HepG2 (cell line): ENCODE measurements around the gene FGD5. TPM values are rescaled to one million over a fixed set of nuclear protein-coding genes. Genes with fewer than 3 reads are reported as not detected.

Experiments
- ATAC-seq: fragments of 200-7000 bp; cut with Tn5 transposase; 3 replicates; pipeline ENCODE4 v1.9.1; 2020; ENCODE audit warnings: mild to moderate bottlenecking, moderate library complexity
- BruUV-seq: library from RNA; stranded (reverse); fragments of 400-500 nt; replicated peaks from 2 replicates; lab custom pipeline; 2021; lab: Mats Ljungman, UMichigan
- CTCF ChIA-PET: fragments of 300-600 bp; formaldehyde crosslinking; extraction: SDS; loops from one replicate; lab custom pipeline; 2021; ENCODE audit warnings: low total read pairs, inconsistent platforms, low intra/inter-chr PET ratio; lab: Yijun Ruan, JAX
- POLR2A ChIA-PET: fragments of 350-600 bp; sonication (Branson Sonifier 250); formaldehyde crosslinking; loops from one replicate; lab custom pipeline; 2020; ENCODE audit warnings: antibody characterized with exemption, inconsistent platforms; lab: Yijun Ruan, JAX
- DNase-seq: peaks from one replicate; pipeline ENCODE4 v3.0.0-alpha.2; 2015; ENCODE audit warnings: low spot score
- FAIRE-seq: peaks from 3 replicates; lab custom pipeline; 2011; peaks lifted over from hg19 to GRCh38; lab: Jason Lieb, UNC
- H2AFZ ChIP-seq: one replicate; pipeline ENCODE4 v1.6.1; 2011; ENCODE audit warnings: low read length, inconsistent platforms
- H3K27ac ChIP-seq: fragments of 300-600 bp; 3 replicates; pipeline ENCODE4 v1.8.0; 2011; ENCODE audit warnings: mixed run types, mild to moderate bottlenecking, mixed read lengths, low read length, inconsistent platforms; ENCODE audit not compliant: insufficient read depth; ENCODE audit errors: extremely low read length
- H3K27me3 ChIP-seq, 2 experiments: fragments of 200-600 bp in 1 of 2; 2 replicates in 1 of 2; 3 replicates in 1 of 2; pipeline versions ENCODE4 v1.6.0 to v1.8.0; 2011; ENCODE audit warnings: low read length in 2 of 2, mild to moderate bottlenecking in 2 of 2, moderate library complexity in 2 of 2, inconsistent platforms in 1 of 2; ENCODE audit not compliant: insufficient read depth in 2 of 2, control insufficient read depth in 1 of 2
- H3K36me3 ChIP-seq, 2 experiments: fragments of 200-600 bp in 1 of 2; replicated peaks in 1 of 2; 2 replicates in 1 of 2; 3 replicates in 1 of 2; pipeline versions ENCODE4 v1.5.1 to v1.8.0; 2011; ENCODE audit warnings: low read length in 2 of 2, inconsistent platforms in 1 of 2; ENCODE audit not compliant: insufficient read depth in 2 of 2, control insufficient read depth in 1 of 2
- H3K4me1 ChIP-seq: 2 replicates; pipeline ENCODE4 v1.5.1; 2012; ENCODE audit warnings: low read length, inconsistent platforms; ENCODE audit not compliant: insufficient read depth
- H3K4me2 ChIP-seq: 2 replicates; pipeline ENCODE4 v1.6.0; 2011; ENCODE audit warnings: low read depth, low read length, inconsistent platforms
- H3K4me3 ChIP-seq, 3 experiments: fragments of 200-600 bp in 1 of 3; sonication (generic), shearing (Covaris generic) in 1 of 3; replicated peaks in 1 of 3; 2 replicates each; pipeline ENCODE4 v1.5.1; 2011 to 2016; ENCODE audit warnings: low read length in 3 of 3, inconsistent platforms in 2 of 3, low read depth in 2 of 3, mild to moderate bottlenecking in 2 of 3, control low read depth in 1 of 3, mixed read lengths in 1 of 3; ENCODE audit not compliant: insufficient read depth in 1 of 3
- H3K79me2 ChIP-seq: one replicate; pipeline ENCODE4 v1.6.1; 2011; ENCODE audit warnings: low read length, inconsistent platforms; ENCODE audit not compliant: insufficient read depth
- H3K9ac ChIP-seq: 2 replicates; pipeline ENCODE4 v1.6.0; 2011; ENCODE audit warnings: mild to moderate bottlenecking, low read depth, low read length, inconsistent platforms; ENCODE audit not compliant: insufficient read depth
- H3K9me3 ChIP-seq: 2 replicates; pipeline ENCODE4 v1.5.1; 2012; ENCODE audit warnings: mild to moderate bottlenecking, low read length
- H4K20me1 ChIP-seq: 2 replicates; pipeline ENCODE4 v1.6.0; 2011; ENCODE audit warnings: inconsistent platforms, mild to moderate bottlenecking, low read length, moderate library complexity; ENCODE audit not compliant: insufficient read depth
- EZH2 ChIP-seq: conservative IDR thresholded peaks from 2 replicates; pipeline ENCODE4 v1.6.1; 2012; ENCODE audit warnings: mild to moderate bottlenecking, low read depth, low read length, moderate library complexity
- MNT ChIP-seq: fragments of 450-650 bp; IDR thresholded peaks from 2 replicates; pipeline ENCODE4 v1.6.1; 2016
- MXD4 ChIP-seq: IDR thresholded peaks from 2 replicates; pipeline ENCODE4 v1.6.1; 2016; ENCODE audit warnings: mild to moderate bottlenecking, missing biosample characterization, missing genetic modification reagents
- RARA ChIP-seq: IDR thresholded peaks from 2 replicates; pipeline ENCODE4 v1.6.1; 2016; ENCODE audit warnings: missing genetic modification reagents, missing compliant biosample characterization
- ZNF280B ChIP-seq: sonication (generic); formaldehyde crosslinking; IDR thresholded peaks from 2 replicates; pipeline ENCODE4 v1.5.0; 2020; ENCODE audit warnings: missing genetic modification reagents, mild to moderate bottlenecking, borderline replicate concordance
- ZNF292 ChIP-seq: sonication (generic); formaldehyde crosslinking; IDR thresholded peaks from 2 replicates; pipeline ENCODE4 v1.8.1; 2022; ENCODE audit warnings: mild to moderate bottlenecking, low read depth, missing genetic modification reagents, borderline replicate concordance
- ZNF614 ChIP-seq: IDR thresholded peaks from 2 replicates; pipeline ENCODE4 v1.6.1; 2018; ENCODE audit warnings: missing biosample characterization, missing genetic modification reagents, inconsistent platforms, borderline replicate concordance
- ZNF619 ChIP-seq: sonication (generic); formaldehyde crosslinking; IDR thresholded peaks from 2 replicates; pipeline ENCODE4 v1.4.0; 2020; ENCODE audit warnings: mild to moderate bottlenecking, missing genetic modification reagents
- ZNF792 ChIP-seq: IDR thresholded peaks from 2 replicates; pipeline ENCODE4 v1.6.1; 2016
- whole genome bisulfite sequencing: methylation state at CpG from one replicate; pipeline ENCODE4 v1.1.6; 2017; ENCODE audit warnings: low lambda C conversion rate; 5-methylcytosine and 5-hydroxymethylcytosine counted together
- in situ Hi-C: cut with HindIII; loops from 2 replicates; pipeline ENCODE4 v1.10.0; 2017; ENCODE audit warnings: low pct_unique_long_range_greater_than_20kb; ENCODE audit not compliant: extremely low pct_ligation_motif_present
- intact Hi-C: fragments of 100-400 bp; cut with micrococcal nuclease; formaldehyde crosslinking; loops from one replicate; pipeline ENCODE4 v1.10.0; 2022; ENCODE audit not compliant: unreplicated experiment
- polyA plus RNA-seq, 8 experiments: library from polyadenylated mRNA; depleted of rRNA in 3 of 8; stranded (reverse) in 7 of 8; unstranded in 1 of 8; fragments of >200 nt; fragmentation: Illumina TruSeq in 4 of 8; extraction: Trizol in 4 of 8; gene quantifications; 2 replicates each; pipeline versions ENCODE4 v1.2.1 to v1.2.3, GENCODE V29; 2011 to 2016; ENCODE audit warnings: low read depth in 4 of 8, missing spikeins in 1 of 8, mixed read lengths in 1 of 8; ENCODE audit not compliant: insufficient read depth in 1 of 8
- total RNA-seq, 5 experiments: library from RNA; depleted of rRNA; stranded (reverse); fragments of >200 nt; fragmentation: Illumina TruSeq; extraction: Trizol; gene quantifications; 2 replicates each; pipeline ENCODE4 v1.2.3, GENCODE V29; 2016; ENCODE audit warnings: low read depth in 1 of 5
- TF ChIP-seq, protein P1 (sequence below): sonication (generic); formaldehyde crosslinking; IDR thresholded peaks from 2 replicates; pipeline ENCODE4 v1.5.0; 2020; ENCODE audit warnings: missing genetic modification reagents
- TF ChIP-seq, protein P2 (sequence below): fragments of 450-650 bp; IDR thresholded peaks from 2 replicates; pipeline ENCODE4 v1.6.1; 2017; ENCODE audit warnings: mild to moderate bottlenecking

Gene FGD5
- total and polyA plus RNA-seq, 2 of the 13 experiments (the other 11 are each of a cell fraction or from before 2014, with no cell fraction given), result 0.17 TPM; not detected in 1

DNA sequence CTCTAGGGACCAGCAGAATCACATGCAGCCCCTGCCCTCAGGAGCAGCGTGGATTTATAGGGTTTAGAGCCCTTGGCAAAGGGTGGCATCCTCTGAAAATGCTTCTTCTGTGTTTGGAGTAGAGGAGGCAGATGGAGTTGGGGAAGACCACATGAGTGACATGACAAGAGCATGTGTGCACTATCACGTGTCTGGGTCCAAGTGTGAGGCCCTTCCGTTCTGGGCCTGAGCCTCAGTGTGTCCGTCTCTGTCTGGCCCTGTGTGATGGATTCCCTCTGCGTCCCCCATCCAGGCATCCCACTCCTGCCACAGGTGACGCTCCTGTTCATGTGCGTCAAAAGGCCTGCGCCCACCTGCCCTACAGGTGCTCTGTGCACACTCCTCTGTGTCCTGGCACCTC is 30.1 kb downstream of the FGD5 start:
- H3K4me1 ChIP-seq, result peaks cover 6% of the 10 kb centered on the region; the same call in 1 of the 2 replicates
- BruUV-seq, result no TSS peak
- DNase-seq, result no peak
- H3K9ac ChIP-seq, result no peak overlapping the region
- in situ Hi-C loops, result no loop called here
- H3K79me2 ChIP-seq, result no peaks in the 10 kb centered on the region
- H4K20me1 ChIP-seq, result no peaks in the 10 kb centered on the region
- 72% methylated on average over 3 of the region's 8 CpGs for WGBS
- TF ChIP-seq MXD4, result no peak
- TF ChIP-seq, protein P1, sequence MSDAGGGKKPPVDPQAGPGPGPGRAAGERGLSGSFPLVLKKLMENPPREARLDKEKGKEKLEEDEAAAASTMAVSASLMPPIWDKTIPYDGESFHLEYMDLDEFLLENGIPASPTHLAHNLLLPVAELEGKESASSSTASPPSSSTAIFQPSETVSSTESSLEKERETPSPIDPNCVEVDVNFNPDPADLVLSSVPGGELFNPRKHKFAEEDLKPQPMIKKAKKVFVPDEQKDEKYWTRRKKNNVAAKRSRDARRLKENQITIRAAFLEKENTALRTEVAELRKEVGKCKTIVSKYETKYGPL (CRISPR knock-in tag), result no peak
- TF ChIP-seq, all 625 proteins: peak for 0
- no peaks in the 10 kb centered on the region for H3K36me3 ChIP-seq
- no peak overlapping the region for H3K4me2 ChIP-seq
- ChIA-PET POLR2A (no interaction called here), CTCF (no interaction called here)
- intact Hi-C loops, result no loop called here
- no peaks in the 10 kb centered on the region for H3K9me3 ChIP-seq
- ATAC-seq (no peak), FAIRE-seq (no peak)
- peaks cover 6 to 25% of the 10 kb centered on the region in 2 experiments; a peak in 4 of 5 replicates for H3K27me3 ChIP-seq
- no peak overlapping the region for H3K4me3 ChIP-seq
- no peak overlapping the region for H2AFZ ChIP-seq
- H3K27ac ChIP-seq, result no peak overlapping the region

DNA sequence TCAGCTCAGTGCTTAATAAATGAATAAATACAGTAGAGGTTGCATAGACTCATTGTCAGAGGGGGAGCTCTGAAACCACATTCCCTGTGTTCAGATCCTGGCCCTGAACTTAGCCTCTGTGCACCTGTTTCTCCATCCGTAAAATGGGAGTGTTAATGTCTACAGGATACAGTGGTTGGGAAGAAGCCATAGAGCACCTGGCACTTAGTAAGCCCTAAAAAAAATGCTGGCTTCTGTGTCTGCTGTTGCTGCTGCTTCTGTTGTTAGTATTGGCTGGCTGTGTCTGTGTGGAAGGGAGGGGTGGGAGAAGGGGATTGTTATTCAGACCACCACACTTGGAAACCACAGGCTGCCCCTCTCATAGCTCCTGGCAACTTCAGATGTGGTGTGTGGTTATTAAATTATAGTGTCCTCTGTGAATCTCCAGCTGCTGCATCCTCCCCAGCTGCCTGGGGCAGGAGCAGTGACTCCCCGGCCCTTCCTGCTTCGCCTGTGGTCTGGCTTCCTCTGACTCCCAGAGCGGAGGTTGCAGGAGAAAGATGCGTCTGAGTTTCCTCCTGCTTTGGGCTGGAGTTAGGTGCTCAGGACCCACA is 31.0 kb downstream of the FGD5 start:
- POLR2A ChIA-PET, result no interaction called here
- no peak for ATAC-seq
- TF ChIP-seq ZNF619 (CRISPR knock-in tag) (no peak), MNT (no peak), ZNF292 (no peak), ZNF280B (CRISPR knock-in tag) (no peak), RARA (CRISPR knock-in tag) (no peak), EZH2 (no peak), ZNF614 (CRISPR knock-in tag) (no peak), ZNF792 (CRISPR knock-in tag) (no peak)
- TF ChIP-seq, protein P2, sequence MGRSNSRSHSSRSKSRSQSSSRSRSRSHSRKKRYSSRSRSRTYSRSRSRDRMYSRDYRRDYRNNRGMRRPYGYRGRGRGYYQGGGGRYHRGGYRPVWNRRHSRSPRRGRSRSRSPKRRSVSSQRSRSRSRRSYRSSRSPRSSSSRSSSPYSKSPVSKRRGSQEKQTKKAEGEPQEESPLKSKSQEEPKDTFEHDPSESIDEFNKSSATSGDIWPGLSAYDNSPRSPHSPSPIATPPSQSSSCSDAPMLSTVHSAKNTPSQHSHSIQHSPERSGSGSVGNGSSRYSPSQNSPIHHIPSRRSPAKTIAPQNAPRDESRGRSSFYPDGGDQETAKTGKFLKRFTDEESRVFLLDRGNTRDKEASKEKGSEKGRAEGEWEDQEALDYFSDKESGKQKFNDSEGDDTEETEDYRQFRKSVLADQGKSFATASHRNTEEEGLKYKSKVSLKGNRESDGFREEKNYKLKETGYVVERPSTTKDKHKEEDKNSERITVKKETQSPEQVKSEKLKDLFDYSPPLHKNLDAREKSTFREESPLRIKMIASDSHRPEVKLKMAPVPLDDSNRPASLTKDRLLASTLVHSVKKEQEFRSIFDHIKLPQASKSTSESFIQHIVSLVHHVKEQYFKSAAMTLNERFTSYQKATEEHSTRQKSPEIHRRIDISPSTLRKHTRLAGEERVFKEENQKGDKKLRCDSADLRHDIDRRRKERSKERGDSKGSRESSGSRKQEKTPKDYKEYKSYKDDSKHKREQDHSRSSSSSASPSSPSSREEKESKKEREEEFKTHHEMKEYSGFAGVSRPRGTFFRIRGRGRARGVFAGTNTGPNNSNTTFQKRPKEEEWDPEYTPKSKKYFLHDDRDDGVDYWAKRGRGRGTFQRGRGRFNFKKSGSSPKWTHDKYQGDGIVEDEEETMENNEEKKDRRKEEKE, result no peak

More for the DNA sequence above, 31.0 kb downstream of the FGD5 start:
- Histone ChIP-seq H3K36me3 (no peaks in the 10 kb centered on the region), H3K4me1 (peaks cover 6% of the 10 kb centered on the region; the same call in 1 of the 2 replicates), H3K9me3 (no peaks in the 10 kb centered on the region), H3K27me3 (peaks cover 5 to 20% of the 10 kb centered on the region in 2 experiments; a peak in 4 of 5 replicates), H3K79me2 (no peaks in the 10 kb centered on the region), H4K20me1 (no peaks in the 10 kb centered on the region), H2AFZ (no peak overlapping the region), H3K9ac (no peak overlapping the region), H3K27ac (no peak overlapping the region), H3K4me2 (no peak overlapping the region), H3K4me3 (no peak overlapping the region)
- in situ Hi-C loops (no loop called here), intact Hi-C loops (no loop called here)
- BruUV-seq, result no TSS peak
- DNase-seq (no peak), FAIRE-seq (no peak)
- WGBS, result 38% methylated on average over 1 of the region's 5 CpGs
- CTCF ChIA-PET, result no interaction called here
